Measurements from ENCODE around the gene CADPS. TPM values are rescaled to one million over a fixed set of nuclear protein-coding genes. Genes with fewer than 3 reads are reported as not detected.

CADPS gene
- total and polyA plus RNA-seq, 9 of the 15 experiments (the other 6 are each of a cell fraction or from before 2014, with no cell fraction given): not detected

DNA sequence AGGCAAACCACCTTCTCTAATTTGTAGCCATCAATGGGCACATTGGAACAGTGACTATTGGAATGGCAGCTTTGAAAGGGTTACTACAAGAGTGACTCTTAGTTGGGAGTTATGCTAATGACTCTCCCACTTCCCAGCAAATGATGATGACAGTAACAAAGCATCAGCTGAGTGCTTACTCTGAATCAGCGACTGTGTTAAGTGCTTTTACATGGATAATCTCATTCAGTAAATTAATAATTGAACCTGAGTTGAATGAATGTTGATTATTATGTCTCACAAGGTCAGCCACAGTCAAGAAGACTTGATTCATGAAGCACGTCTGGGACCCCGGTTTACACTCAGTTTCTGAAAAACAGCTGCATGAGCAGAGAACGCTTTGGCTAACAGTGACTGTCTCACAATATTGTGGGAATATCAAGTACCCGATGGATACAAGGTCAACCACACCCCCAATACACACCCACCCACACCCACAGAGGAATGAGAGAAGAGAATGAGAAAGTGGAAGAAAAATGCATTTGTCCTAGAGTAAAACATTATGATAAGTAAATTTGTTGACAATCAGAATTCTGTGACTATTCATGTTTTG lies 259.9 kb downstream of the CADPS start:
- ChIA-PET POLR2A (no interaction called here), CTCF (ENCODE audit: low intra/inter-chr PET ratio) (no interaction called here)
- Histone ChIP-seq H3K9ac (ENCODE audit: insufficient read depth in 1 of 2, low read depth in 2 of 2, low read length in 2 of 2) (no peak overlapping the region), H3K9me1 (ENCODE audit: control insufficient read depth, insufficient read depth, low read length) (no peaks in the 10 kb centered on the region), H3K4me1 (replicated peaks in 1 of 2; ENCODE audit: control insufficient read depth in 2 of 2, insufficient read depth in 2 of 2, low read length in 2 of 2) (no peaks in the 10 kb centered on the region), H2AFZ (ENCODE audit: low read depth, low read length) (no peak overlapping the region), H3K27ac (ENCODE audit: extremely low read depth, low read depth, low read length) (no peak overlapping the region), H3K36me3 (ENCODE audit: control insufficient read depth, insufficient read depth, low read length) (no peaks in the 10 kb centered on the region), H3K4me3 (no peak overlapping the region), H3K27me3 (ENCODE audit: control insufficient read depth in 2 of 2, insufficient read depth in 2 of 2, low read length in 2 of 2) (no peaks in the 10 kb centered on the region), H3K9me3 (replicated peaks; ENCODE audit: control insufficient read depth, insufficient read depth, low read depth, low read length) (no peaks in the 10 kb centered on the region), H3K79me2 (ENCODE audit: control insufficient read depth, insufficient read depth, low read length) (no peaks in the 10 kb centered on the region), H3K4me2 (ENCODE audit: insufficient read depth, low read length) (no peak overlapping the region), H4K20me1 (replicated peaks; ENCODE audit: control insufficient read depth, insufficient read depth, low read length) (no peaks in the 10 kb centered on the region)
- in situ Hi-C loops (cut with MboI) (no loop called here), intact Hi-C loops (cut with micrococcal nuclease) (no loop called here)
- no peak for ATAC-seq
- WGBS (ENCODE audit: insufficient coverage, low coverage, missing lambda C conversion rate): 0% methylated on average over 4 of the region's 5 CpGs
- FAIRE-seq: no peak
- DNase-seq (ENCODE audit: extremely low read depth in 1 of 4, low spot score in 3 of 4): no peak
- no TSS peak for BruUV-seq (replicated peaks)
- TF ChIP-seq TEAD4 (IDR thresholded peaks at IDR 0.05; ENCODE audit: low read length): no peak
- TF ChIP-seq TEAD4 (CRISPR knock-in tag; IDR thresholded peaks at IDR 0.05; ENCODE audit: borderline replicate concordance): no peak
- TF ChIP-seq HDGF (IDR thresholded peaks at IDR 0.05): no peak
- no peak for TF ChIP-seq CHD7 (IDR thresholded peaks at IDR 0.05; ENCODE audit: low read depth, low read length)
- TF ChIP-seq NR0B1 (IDR thresholded peaks at IDR 0.05; ENCODE audit: partially characterized antibody): no peak
- no peak for TF ChIP-seq HDAC8 (tag; IDR thresholded peaks at IDR 0.05)
- TF ChIP-seq, protein P1, sequence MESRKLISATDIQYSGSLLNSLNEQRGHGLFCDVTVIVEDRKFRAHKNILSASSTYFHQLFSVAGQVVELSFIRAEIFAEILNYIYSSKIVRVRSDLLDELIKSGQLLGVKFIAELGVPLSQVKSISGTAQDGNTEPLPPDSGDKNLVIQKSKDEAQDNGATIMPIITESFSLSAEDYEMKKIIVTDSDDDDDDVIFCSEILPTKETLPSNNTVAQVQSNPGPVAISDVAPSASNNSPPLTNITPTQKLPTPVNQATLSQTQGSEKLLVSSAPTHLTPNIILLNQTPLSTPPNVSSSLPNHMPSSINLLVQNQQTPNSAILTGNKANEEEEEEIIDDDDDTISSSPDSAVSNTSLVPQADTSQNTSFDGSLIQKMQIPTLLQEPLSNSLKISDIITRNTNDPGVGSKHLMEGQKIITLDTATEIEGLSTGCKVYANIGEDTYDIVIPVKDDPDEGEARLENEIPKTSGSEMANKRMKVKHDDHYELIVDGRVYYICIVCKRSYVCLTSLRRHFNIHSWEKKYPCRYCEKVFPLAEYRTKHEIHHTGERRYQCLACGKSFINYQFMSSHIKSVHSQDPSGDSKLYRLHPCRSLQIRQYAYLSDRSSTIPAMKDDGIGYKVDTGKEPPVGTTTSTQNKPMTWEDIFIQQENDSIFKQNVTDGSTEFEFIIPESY (CRISPR knock-in tag; IDR thresholded peaks at IDR 0.05): no peak

Data from K562 (cell line).